GM23338 (cell line): ENCODE results near the gene CDKN3. TPM values are rescaled to one million over a fixed set of nuclear protein-coding genes. Genes with fewer than 3 reads are reported as not detected.

Experiments
- ATAC-seq: fragments of 200-7000 bp; cut with Tn5 transposase; 3 replicates; pipeline ENCODE4 v1.9.1; 2020
- DNase-seq: peaks from one replicate; pipeline ENCODE4 v3.0.0-alpha.2; 2015; ENCODE audit warnings: low spot score
- H2AFZ ChIP-seq: fragments of 200-600 bp; sonication (generic); 2 replicates; pipeline ENCODE4 v1.8.0; 2016; ENCODE audit warnings: antibody characterized with exemption, mild to moderate bottlenecking, moderate library complexity
- H3F3A ChIP-seq: fragments of 200-600 bp; sonication (generic); replicated peaks from 2 replicates; pipeline ENCODE4 v1.8.0; 2017; ENCODE audit warnings: antibody characterized with exemption, mixed run types, low read depth
- H3K27ac ChIP-seq: fragments of 200-600 bp; sonication (generic); 2 replicates; pipeline ENCODE4 v1.6.1; 2016; ENCODE audit warnings: low read depth
- H3K27me3 ChIP-seq: fragments of 200-600 bp; sonication (generic); 2 replicates; pipeline ENCODE4 v1.8.0; 2016; ENCODE audit warnings: mild to moderate bottlenecking, mixed run types, moderate library complexity; ENCODE audit not compliant: insufficient read depth
- H3K36me3 ChIP-seq: fragments of 200-600 bp; sonication (generic); 2 replicates; pipeline ENCODE4 v1.8.0; 2016; ENCODE audit warnings: mild to moderate bottlenecking; ENCODE audit not compliant: insufficient read depth
- H3K4me1 ChIP-seq: fragments of 200-600 bp; sonication (generic); 2 replicates; pipeline ENCODE4 v1.8.0; 2016; ENCODE audit warnings: mild to moderate bottlenecking, moderate library complexity; ENCODE audit not compliant: insufficient read depth
- H3K4me2 ChIP-seq: fragments of 200-600 bp; sonication (generic); 2 replicates; pipeline ENCODE4 v1.7.1; 2017; ENCODE audit warnings: mixed run types
- H3K4me3 ChIP-seq: fragments of 200-600 bp; sonication (generic); 2 replicates; pipeline ENCODE4 v1.6.1; 2016; ENCODE audit warnings: mixed run types
- H3K79me2 ChIP-seq: fragments of 200-600 bp; sonication (generic); replicated peaks from 2 replicates; pipeline ENCODE4 v1.8.0; 2017; ENCODE audit warnings: mild to moderate bottlenecking; ENCODE audit not compliant: insufficient read depth
- H3K9me2 ChIP-seq: fragments of 200-600 bp; sonication (generic); 2 replicates; pipeline ENCODE4 v1.8.0; 2017; ENCODE audit not compliant: insufficient read depth
- H4K20me1 ChIP-seq: fragments of 200-600 bp; sonication (generic); replicated peaks from 2 replicates; pipeline ENCODE4 v1.8.0; 2017; ENCODE audit warnings: mild to moderate bottlenecking; ENCODE audit not compliant: insufficient read depth
- H3K27ac Mint-ChIP-seq: 2 replicates; pipeline ENCODE4 v1.8.0; 2020; ENCODE audit warnings: inconsistent platforms, mild to moderate bottlenecking, moderate library complexity, mixed read lengths
- H3K27me3 Mint-ChIP-seq: 3 replicates; pipeline ENCODE4 v1.8.0; 2022; ENCODE audit warnings: low read depth, mild to moderate bottlenecking, moderate library complexity, mixed read lengths, inconsistent platforms; ENCODE audit not compliant: insufficient read depth, poor library complexity
- H3K36me3 Mint-ChIP-seq: 3 replicates; pipeline ENCODE4 v1.8.0; 2021; ENCODE audit warnings: low read depth, mild to moderate bottlenecking, inconsistent platforms, moderate library complexity, mixed read lengths
- H3K4me1 Mint-ChIP-seq: 3 replicates; pipeline ENCODE4 v1.8.0; 2020; ENCODE audit warnings: mild to moderate bottlenecking, inconsistent platforms, mixed read lengths
- H3K4me3 Mint-ChIP-seq: 3 replicates; pipeline ENCODE4 v1.8.0; 2021; ENCODE audit warnings: moderate library complexity, mild to moderate bottlenecking, inconsistent platforms, mixed read lengths
- H3K9me3 Mint-ChIP-seq: 3 replicates; pipeline ENCODE4 v1.8.0; 2020; ENCODE audit warnings: moderate library complexity, mild to moderate bottlenecking, inconsistent platforms, mixed read lengths
- CREB1 ChIP-seq: fragments of 250-450 bp; sonication (Bioruptor Pico); IDR thresholded peaks from 2 replicates; pipeline ENCODE4 v1.5.0; 2020; ENCODE audit warnings: low read depth, mild to moderate bottlenecking, moderate library complexity
- EZH2 ChIP-seq: fragments of 200-600 bp; sonication (generic); IDR thresholded peaks from one replicate; pipeline ENCODE4 v1.8.0; 2017; ENCODE audit warnings: antibody characterized with exemption, mild to moderate bottlenecking, low read depth; ENCODE audit not compliant: unreplicated experiment
- EZH2phosphoT487 ChIP-seq: fragments of 200-600 bp; sonication (generic); IDR thresholded peaks from one replicate; pipeline ENCODE4 v1.8.1; 2018; ENCODE audit warnings: antibody characterized with exemption; ENCODE audit not compliant: unreplicated experiment
- JUNB ChIP-seq: IDR thresholded peaks from one replicate; pipeline ENCODE4 v1.6.1; 2016; ENCODE audit warnings: antibody characterized with exemption; ENCODE audit not compliant: unreplicated experiment
- NANOG ChIP-seq: IDR thresholded peaks from 2 replicates; pipeline ENCODE4 v1.6.1; 2016; ENCODE audit warnings: antibody characterized with exemption, borderline replicate concordance
- POLR2AphosphoS5 ChIP-seq: IDR thresholded peaks from 2 replicates; pipeline ENCODE4 v1.6.1; 2016; ENCODE audit warnings: antibody characterized with exemption, low read depth
- STAT1 ChIP-seq: IDR thresholded peaks from one replicate; pipeline ENCODE4 v1.6.1; 2016; ENCODE audit warnings: antibody characterized with exemption; ENCODE audit not compliant: unreplicated experiment
- ZNF114 ChIP-seq: fragments of 250-450 bp; sonication (Bioruptor Pico); IDR thresholded peaks from 2 replicates; pipeline ENCODE4 v1.5.0; 2020; ENCODE audit warnings: mild to moderate bottlenecking, moderate library complexity
- ZNF331 ChIP-seq: fragments of 250-450 bp; sonication (Bioruptor Pico); IDR thresholded peaks from 2 replicates; pipeline ENCODE4 v1.5.0; 2020; ENCODE audit warnings: low read depth, mild to moderate bottlenecking, moderate library complexity
- polyA plus RNA-seq: library from polyadenylated mRNA; unstranded; fragments of >200 nt; fragmentation: Nextera tagmentation; extraction: Ambion mirVana; gene quantifications from 2 replicates; pipeline ENCODE4 v1.2.1, GENCODE V29; 2016
- total RNA-seq: library from RNA; depleted of rRNA; stranded (reverse); fragments of >200 nt; shearing (Covaris generic); gene quantifications from 2 replicates; pipeline ENCODE4 v1.2.3, GENCODE V29; 2014
- TF ChIP-seq, protein P1 (sequence below): fragments of 250-450 bp; sonication (Bioruptor Pico); IDR thresholded peaks from 2 replicates; pipeline ENCODE4 v1.5.0; 2020; ENCODE audit warnings: mild to moderate bottlenecking, moderate library complexity
- TF ChIP-seq, protein P2 (sequence below): IDR thresholded peaks from 2 replicates; pipeline ENCODE4 v1.6.1; 2016; ENCODE audit warnings: antibody characterized with exemption
- TF ChIP-seq, protein P3 (sequence below), 2 experiments: fragments of 200-600 bp in 1 of 2; sonication (generic) in 1 of 2; conservative IDR thresholded peaks; 2 replicates each; pipeline versions ENCODE4 v1.5.1 to v1.6.1; 2016 to 2017; ENCODE audit warnings: antibody characterized with exemption in 2 of 2, low read depth in 2 of 2, mild to moderate bottlenecking in 2 of 2, moderate library complexity in 1 of 2
- TF ChIP-seq, protein P4 (sequence below): IDR thresholded peaks from one replicate; pipeline ENCODE4 v1.6.1; 2018; ENCODE audit warnings: antibody characterized with exemption; ENCODE audit not compliant: unreplicated experiment

Gene CDKN3
- total and polyA plus RNA-seq, 2 experiments from 2014 or later: 36.3 to 97.4 TPM

DNA sequence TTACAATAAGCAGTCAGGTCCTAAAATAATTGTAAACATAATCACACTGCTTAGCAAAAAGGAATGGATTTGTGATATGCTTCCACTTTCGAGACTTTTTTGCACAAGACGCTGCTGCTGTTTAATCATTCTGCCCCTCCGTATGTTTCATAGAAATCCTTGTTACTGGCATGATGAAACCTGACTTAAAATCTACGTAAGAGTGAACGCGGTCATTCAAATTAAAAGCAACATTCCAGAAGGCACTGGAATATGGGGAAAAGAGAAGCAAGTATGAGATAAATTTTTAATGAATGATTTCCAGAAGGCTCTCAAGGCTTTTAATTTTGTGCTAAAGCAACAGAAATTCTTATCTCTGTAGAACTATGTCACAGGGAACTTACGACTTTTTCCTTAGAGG, 43.2 kb downstream of the CDKN3 start:
- H3K27ac ChIP-seq: peak overlapping the region; percentile 97
- ATAC-seq (no peak), DNase-seq (no peak)
- 0 out of 2 replicates have a peak, but pooled peaks cover 4% of the 10 kb centered on the region for H3F3A ChIP-seq
- no peaks in the 10 kb centered on the region for H3K36me3 ChIP-seq
- Mint-ChIP-seq H3K9me3 (no peaks in the 10 kb centered on the region), H3K27ac (peak overlapping the region; percentile 95), H3K4me1 (peaks cover 42% of the 10 kb centered on the region), H3K4me3 (peak overlapping the region; percentile 94), H3K36me3 (peaks cover 22% of the 10 kb centered on the region; the same call in 2 of the 3 replicates), H3K27me3 (peaks cover 8% of the 10 kb centered on the region)
- H3K4me1 ChIP-seq: peaks cover 26% of the 10 kb centered on the region
- no peaks in the 10 kb centered on the region for H3K27me3 ChIP-seq
- peak overlapping the region; percentile 93 for H3K4me2 ChIP-seq
- no peak overlapping the region for H2AFZ ChIP-seq
- peak overlapping the region; percentile 92 for H3K4me3 ChIP-seq
- peaks cover 56% of the 10 kb centered on the region for H3K79me2 ChIP-seq
- TF ChIP-seq EZH2 (no peak), STAT1 (no peak), EZH2phosphoT487 (no peak), CREB1 (CRISPR knock-in tag) (no peak), POLR2AphosphoS5 (no peak), ZNF114 (CRISPR knock-in tag) (no peak), ZNF331 (no peak), NANOG (no peak), JUNB (no peak)
- TF ChIP-seq, protein P1, sequence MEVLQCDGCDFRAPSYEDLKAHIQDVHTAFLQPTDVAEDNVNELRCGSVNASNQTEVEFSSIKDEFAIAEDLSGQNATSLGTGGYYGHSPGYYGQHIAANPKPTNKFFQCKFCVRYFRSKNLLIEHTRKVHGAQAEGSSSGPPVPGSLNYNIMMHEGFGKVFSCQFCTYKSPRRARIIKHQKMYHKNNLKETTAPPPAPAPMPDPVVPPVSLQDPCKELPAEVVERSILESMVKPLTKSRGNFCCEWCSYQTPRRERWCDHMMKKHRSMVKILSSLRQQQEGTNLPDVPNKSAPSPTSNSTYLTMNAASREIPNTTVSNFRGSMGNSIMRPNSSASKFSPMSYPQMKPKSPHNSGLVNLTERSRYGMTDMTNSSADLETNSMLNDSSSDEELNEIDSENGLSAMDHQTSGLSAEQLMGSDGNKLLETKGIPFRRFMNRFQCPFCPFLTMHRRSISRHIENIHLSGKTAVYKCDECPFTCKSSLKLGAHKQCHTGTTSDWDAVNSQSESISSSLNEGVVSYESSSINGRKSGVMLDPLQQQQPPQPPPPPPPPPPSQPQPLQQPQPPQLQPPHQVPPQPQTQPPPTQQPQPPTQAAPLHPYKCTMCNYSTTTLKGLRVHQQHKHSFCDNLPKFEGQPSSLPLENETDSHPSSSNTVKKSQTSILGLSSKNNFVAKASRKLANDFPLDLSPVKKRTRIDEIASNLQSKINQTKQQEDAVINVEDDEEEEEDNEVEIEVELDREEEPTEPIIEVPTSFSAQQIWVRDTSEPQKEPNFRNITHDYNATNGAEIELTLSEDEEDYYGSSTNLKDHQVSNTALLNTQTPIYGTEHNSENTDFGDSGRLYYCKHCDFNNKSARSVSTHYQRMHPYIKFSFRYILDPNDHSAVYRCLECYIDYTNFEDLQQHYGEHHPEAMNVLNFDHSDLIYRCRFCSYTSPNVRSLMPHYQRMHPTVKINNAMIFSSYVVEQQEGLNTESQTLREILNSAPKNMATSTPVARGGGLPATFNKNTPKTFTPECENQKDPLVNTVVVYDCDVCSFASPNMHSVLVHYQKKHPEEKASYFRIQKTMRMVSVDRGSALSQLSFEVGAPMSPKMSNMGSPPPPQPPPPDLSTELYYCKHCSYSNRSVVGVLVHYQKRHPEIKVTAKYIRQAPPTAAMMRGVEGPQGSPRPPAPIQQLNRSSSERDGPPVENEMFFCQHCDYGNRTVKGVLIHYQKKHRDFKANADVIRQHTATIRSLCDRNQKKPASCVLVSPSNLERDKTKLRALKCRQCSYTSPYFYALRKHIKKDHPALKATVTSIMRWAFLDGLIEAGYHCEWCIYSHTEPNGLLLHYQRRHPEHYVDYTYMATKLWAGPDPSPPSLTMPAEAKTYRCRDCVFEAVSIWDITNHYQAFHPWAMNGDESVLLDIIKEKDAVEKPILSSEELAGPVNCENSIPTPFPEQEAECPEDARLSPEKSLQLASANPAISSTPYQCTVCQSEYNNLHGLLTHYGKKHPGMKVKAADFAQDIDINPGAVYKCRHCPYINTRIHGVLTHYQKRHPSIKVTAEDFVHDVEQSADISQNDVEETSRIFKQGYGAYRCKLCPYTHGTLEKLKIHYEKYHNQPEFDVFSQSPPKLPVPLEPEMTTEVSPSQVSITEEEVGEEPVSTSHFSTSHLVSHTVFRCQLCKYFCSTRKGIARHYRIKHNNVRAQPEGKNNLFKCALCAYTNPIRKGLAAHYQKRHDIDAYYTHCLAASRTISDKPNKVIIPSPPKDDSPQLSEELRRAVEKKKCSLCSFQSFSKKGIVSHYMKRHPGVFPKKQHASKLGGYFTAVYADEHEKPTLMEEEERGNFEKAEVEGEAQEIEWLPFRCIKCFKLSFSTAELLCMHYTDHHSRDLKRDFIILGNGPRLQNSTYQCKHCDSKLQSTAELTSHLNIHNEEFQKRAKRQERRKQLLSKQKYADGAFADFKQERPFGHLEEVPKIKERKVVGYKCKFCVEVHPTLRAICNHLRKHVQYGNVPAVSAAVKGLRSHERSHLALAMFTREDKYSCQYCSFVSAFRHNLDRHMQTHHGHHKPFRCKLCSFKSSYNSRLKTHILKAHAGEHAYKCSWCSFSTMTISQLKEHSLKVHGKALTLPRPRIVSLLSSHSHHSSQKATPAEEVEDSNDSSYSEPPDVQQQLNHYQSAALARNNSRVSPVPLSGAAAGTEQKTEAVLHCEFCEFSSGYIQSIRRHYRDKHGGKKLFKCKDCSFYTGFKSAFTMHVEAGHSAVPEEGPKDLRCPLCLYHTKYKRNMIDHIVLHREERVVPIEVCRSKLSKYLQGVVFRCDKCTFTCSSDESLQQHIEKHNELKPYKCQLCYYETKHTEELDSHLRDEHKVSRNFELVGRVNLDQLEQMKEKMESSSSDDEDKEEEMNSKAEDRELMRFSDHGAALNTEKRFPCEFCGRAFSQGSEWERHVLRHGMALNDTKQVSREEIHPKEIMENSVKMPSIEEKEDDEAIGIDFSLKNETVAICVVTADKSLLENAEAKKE (CRISPR knock-in tag): no peak
- TF ChIP-seq, protein P2, sequence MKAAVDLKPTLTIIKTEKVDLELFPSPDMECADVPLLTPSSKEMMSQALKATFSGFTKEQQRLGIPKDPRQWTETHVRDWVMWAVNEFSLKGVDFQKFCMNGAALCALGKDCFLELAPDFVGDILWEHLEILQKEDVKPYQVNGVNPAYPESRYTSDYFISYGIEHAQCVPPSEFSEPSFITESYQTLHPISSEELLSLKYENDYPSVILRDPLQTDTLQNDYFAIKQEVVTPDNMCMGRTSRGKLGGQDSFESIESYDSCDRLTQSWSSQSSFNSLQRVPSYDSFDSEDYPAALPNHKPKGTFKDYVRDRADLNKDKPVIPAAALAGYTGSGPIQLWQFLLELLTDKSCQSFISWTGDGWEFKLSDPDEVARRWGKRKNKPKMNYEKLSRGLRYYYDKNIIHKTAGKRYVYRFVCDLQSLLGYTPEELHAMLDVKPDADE: no peak
- TF ChIP-seq, protein P3, sequence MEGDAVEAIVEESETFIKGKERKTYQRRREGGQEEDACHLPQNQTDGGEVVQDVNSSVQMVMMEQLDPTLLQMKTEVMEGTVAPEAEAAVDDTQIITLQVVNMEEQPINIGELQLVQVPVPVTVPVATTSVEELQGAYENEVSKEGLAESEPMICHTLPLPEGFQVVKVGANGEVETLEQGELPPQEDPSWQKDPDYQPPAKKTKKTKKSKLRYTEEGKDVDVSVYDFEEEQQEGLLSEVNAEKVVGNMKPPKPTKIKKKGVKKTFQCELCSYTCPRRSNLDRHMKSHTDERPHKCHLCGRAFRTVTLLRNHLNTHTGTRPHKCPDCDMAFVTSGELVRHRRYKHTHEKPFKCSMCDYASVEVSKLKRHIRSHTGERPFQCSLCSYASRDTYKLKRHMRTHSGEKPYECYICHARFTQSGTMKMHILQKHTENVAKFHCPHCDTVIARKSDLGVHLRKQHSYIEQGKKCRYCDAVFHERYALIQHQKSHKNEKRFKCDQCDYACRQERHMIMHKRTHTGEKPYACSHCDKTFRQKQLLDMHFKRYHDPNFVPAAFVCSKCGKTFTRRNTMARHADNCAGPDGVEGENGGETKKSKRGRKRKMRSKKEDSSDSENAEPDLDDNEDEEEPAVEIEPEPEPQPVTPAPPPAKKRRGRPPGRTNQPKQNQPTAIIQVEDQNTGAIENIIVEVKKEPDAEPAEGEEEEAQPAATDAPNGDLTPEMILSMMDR (conservative IDR thresholded peaks at IDR 0.05; ENCODE audit: low read depth in 2 of 2): no peak
- TF ChIP-seq, protein P4, sequence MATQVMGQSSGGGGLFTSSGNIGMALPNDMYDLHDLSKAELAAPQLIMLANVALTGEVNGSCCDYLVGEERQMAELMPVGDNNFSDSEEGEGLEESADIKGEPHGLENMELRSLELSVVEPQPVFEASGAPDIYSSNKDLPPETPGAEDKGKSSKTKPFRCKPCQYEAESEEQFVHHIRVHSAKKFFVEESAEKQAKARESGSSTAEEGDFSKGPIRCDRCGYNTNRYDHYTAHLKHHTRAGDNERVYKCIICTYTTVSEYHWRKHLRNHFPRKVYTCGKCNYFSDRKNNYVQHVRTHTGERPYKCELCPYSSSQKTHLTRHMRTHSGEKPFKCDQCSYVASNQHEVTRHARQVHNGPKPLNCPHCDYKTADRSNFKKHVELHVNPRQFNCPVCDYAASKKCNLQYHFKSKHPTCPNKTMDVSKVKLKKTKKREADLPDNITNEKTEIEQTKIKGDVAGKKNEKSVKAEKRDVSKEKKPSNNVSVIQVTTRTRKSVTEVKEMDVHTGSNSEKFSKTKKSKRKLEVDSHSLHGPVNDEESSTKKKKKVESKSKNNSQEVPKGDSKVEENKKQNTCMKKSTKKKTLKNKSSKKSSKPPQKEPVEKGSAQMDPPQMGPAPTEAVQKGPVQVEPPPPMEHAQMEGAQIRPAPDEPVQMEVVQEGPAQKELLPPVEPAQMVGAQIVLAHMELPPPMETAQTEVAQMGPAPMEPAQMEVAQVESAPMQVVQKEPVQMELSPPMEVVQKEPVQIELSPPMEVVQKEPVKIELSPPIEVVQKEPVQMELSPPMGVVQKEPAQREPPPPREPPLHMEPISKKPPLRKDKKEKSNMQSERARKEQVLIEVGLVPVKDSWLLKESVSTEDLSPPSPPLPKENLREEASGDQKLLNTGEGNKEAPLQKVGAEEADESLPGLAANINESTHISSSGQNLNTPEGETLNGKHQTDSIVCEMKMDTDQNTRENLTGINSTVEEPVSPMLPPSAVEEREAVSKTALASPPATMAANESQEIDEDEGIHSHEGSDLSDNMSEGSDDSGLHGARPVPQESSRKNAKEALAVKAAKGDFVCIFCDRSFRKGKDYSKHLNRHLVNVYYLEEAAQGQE: no peak
- peaks cover 5% of the 10 kb centered on the region; the same call in 1 of the 2 replicates for H4K20me1 ChIP-seq
- no peaks in the 10 kb centered on the region for H3K9me2 ChIP-seq
